GM23248 (cell line): ENCODE data around the gene DIS3L. TPM values are rescaled to one million over a fixed set of nuclear protein-coding genes. Genes with fewer than 3 reads are reported as not detected.
"Not testable (repeated sequence)": the region's sequence is repeated elsewhere in the genome, so short reads cannot be mapped to it uniquely, and the experiment has no call there.

Source experiments
- DNase-seq: peaks from one replicate; pipeline ENCODE4 v3.0.0-alpha.2; 2015
- H2AFZ ChIP-seq: fragments of 200-600 bp; sonication (generic); 2 replicates; pipeline ENCODE4 v1.6.1; 2016; ENCODE audit warnings: antibody characterized with exemption
- H3F3A ChIP-seq: fragments of 200-600 bp; sonication (generic); 2 replicates; pipeline ENCODE4 v1.6.1; 2016; ENCODE audit warnings: mild to moderate bottlenecking, antibody characterized with exemption, mixed run types; ENCODE audit not compliant: insufficient read depth
- H3K27ac ChIP-seq: fragments of 200-600 bp; sonication (generic); 2 replicates; pipeline ENCODE4 v1.5.1; 2016; ENCODE audit warnings: mild to moderate bottlenecking
- H3K27me3 ChIP-seq: fragments of 200-600 bp; sonication (generic); replicated peaks from 2 replicates; pipeline ENCODE4 v1.6.1; 2016; ENCODE audit warnings: mild to moderate bottlenecking; ENCODE audit not compliant: insufficient read depth
- H3K36me3 ChIP-seq: fragments of 200-600 bp; sonication (generic); 2 replicates; pipeline ENCODE4 v1.6.1; 2016; ENCODE audit warnings: low read depth, mild to moderate bottlenecking
- H3K4me1 ChIP-seq: fragments of 200-600 bp; sonication (generic); 2 replicates; pipeline ENCODE4 v1.6.1; 2016; ENCODE audit warnings: mild to moderate bottlenecking; ENCODE audit not compliant: insufficient read depth
- H3K4me2 ChIP-seq: fragments of 200-600 bp; sonication (generic); one replicate; pipeline ENCODE4 v1.6.1; 2016; ENCODE audit warnings: mild to moderate bottlenecking; ENCODE audit not compliant: unreplicated experiment
- H3K4me3 ChIP-seq: fragments of 200-600 bp; sonication (generic); 2 replicates; pipeline ENCODE4 v1.5.1; 2016; ENCODE audit warnings: mild to moderate bottlenecking
- H3K79me2 ChIP-seq: fragments of 200-600 bp; sonication (generic); 2 replicates; pipeline ENCODE4 v1.6.1; 2016; ENCODE audit warnings: mild to moderate bottlenecking; ENCODE audit not compliant: insufficient read depth
- H3K9ac ChIP-seq: fragments of 200-600 bp; sonication (generic); 2 replicates; pipeline ENCODE4 v1.6.1; 2016; ENCODE audit warnings: mild to moderate bottlenecking
- H3K9me2 ChIP-seq: fragments of 200-600 bp; sonication (generic); 2 replicates; pipeline ENCODE4 v1.6.1; 2016; ENCODE audit warnings: mixed run types, mild to moderate bottlenecking, moderate library complexity; ENCODE audit not compliant: insufficient read depth
- H3K9me3 ChIP-seq: fragments of 200-600 bp; sonication (generic); one replicate; pipeline ENCODE4 v1.6.1; 2017; ENCODE audit warnings: low read depth
- H4K20me1 ChIP-seq: fragments of 200-600 bp; sonication (generic); 2 replicates; pipeline ENCODE4 v1.6.0; 2016; ENCODE audit not compliant: insufficient read depth
- EZH2 ChIP-seq: fragments of 200-600 bp; sonication (generic); IDR thresholded peaks from 2 replicates; pipeline ENCODE4 v1.6.1; 2018; ENCODE audit warnings: antibody characterized with exemption, mild to moderate bottlenecking; ENCODE audit not compliant: insufficient read depth, poor library complexity, severe bottlenecking
- EZH2phosphoT487 ChIP-seq: fragments of 200-600 bp; sonication (generic); IDR thresholded peaks from 2 replicates; pipeline ENCODE4 v1.6.1; 2018; ENCODE audit warnings: antibody characterized with exemption, moderate library complexity, mild to moderate bottlenecking, low read depth; ENCODE audit not compliant: insufficient read depth
- WGBS, 2 experiments: methylation state at CpG; one replicate each; pipeline ENCODE4 v1.1.6; 2015 to 2017; ENCODE audit warnings: low lambda C conversion rate in 2 of 2, low coverage in 1 of 2; ENCODE audit errors: missing lambda C conversion rate in 2 of 2; 5-methylcytosine and 5-hydroxymethylcytosine counted together
- in situ Hi-C: fragments of 300-500 bp; cut with MboI; formaldehyde crosslinking; loops from 2 replicates; pipeline ENCODE4 v1.15.0; 2020
- polyA plus RNA-seq: library from polyadenylated mRNA; unstranded; fragments of >200 nt; fragmentation: Nextera tagmentation; extraction: Ambion mirVana; gene quantifications from 2 replicates; pipeline ENCODE4 v1.2.1, GENCODE V29; 2016
- small RNA-seq: library from RNA; depleted of rRNA; stranded (forward); fragments of <200 nt; gene quantifications from one replicate; pipeline ENCODE3, GENCODE V24; 2014; ENCODE audit warnings: low read depth, low replicate concordance
- total RNA-seq: library from RNA; depleted of rRNA; stranded (reverse); fragments of >200 nt; shearing (Covaris generic); gene quantifications from 2 replicates; pipeline ENCODE4 v1.2.3, GENCODE V29; 2014; rRNA removed

Gene DIS3L
- total and polyA plus RNA-seq, 2 experiments from 2014 or later, result 15.6 to 23.7 TPM

GRCh38 chr15:66378814-66379430, 85.6 kb downstream of the DIS3L start:
- no peaks in the 10 kb centered on the region for H3K27me3 ChIP-seq
- DNase-seq, result no peak
- H3K4me2 ChIP-seq, result no peak overlapping the region
- no peak overlapping the region for H3K9ac ChIP-seq
- H4K20me1 ChIP-seq, result no peaks in the 10 kb centered on the region
- H2AFZ ChIP-seq, result no peak overlapping the region
- H3F3A ChIP-seq, result no peaks in the 10 kb centered on the region
- no peaks in the 10 kb centered on the region for H3K4me1 ChIP-seq
- H3K36me3 ChIP-seq, result no peaks in the 10 kb centered on the region
- no peaks in the 10 kb centered on the region for H3K9me2 ChIP-seq
- no peak overlapping the region for H3K4me3 ChIP-seq
- TF ChIP-seq EZH2, result no peak
- TF ChIP-seq EZH2phosphoT487, result no peak
- H3K79me2 ChIP-seq, result no peaks in the 10 kb centered on the region
- H3K9me3 ChIP-seq, result no peaks in the 10 kb centered on the region
- in situ Hi-C loops, result no loop called here
- 59 to 60% methylated on average over 7 of the region's 7 CpGs for WGBS, 2 experiments
- no peak overlapping the region for H3K27ac ChIP-seq

GRCh38 chr15:66381376-66381775, 88.0 kb downstream of the DIS3L start:
- H4K20me1 ChIP-seq, H3K9ac ChIP-seq, H3K9me3 ChIP-seq, H3K27me3 ChIP-seq, H2AFZ ChIP-seq, H3K36me3 ChIP-seq, H3K4me1 ChIP-seq, H3K9me2 ChIP-seq, H3F3A ChIP-seq, in situ Hi-C loops, H3K4me2 ChIP-seq, H3K27ac ChIP-seq, H3K4me3 ChIP-seq: not testable (repeated sequence)
- DNase-seq, result peak; percentile 25
- 94 to 98% methylated on average over 2 of the region's 2 CpGs for WGBS, 2 experiments
- peaks cover 14% of the 10 kb centered on the region; the same call in 1 of the 2 replicates for H3K79me2 ChIP-seq

Small RNAs within 50 kb of the gene (small RNA-seq; reads per million reads assigned to genes)
- not detected for gene RF00019
- gene SCARNA14, result 0.62 reads per million, percentile 11 among the genes with 10 or more reads in this experiment

Other genes with a start within 250 kb of the DIS3L start
- not detected in 2 replicates for gene MEGF11, start 39.8 kb upstream of the DIS3L start, total RNA-seq
- 0.14 and 0.23 TPM in 2 replicates for gene MEGF11, start 39.8 kb upstream of the DIS3L start, polyA plus RNA-seq
- 4.6 and 7.1 TPM in 2 replicates for gene TIPIN, start 63.1 kb downstream of the DIS3L start, total RNA-seq
- 9.6 and 10.2 TPM in 2 replicates for gene TIPIN, start 63.1 kb downstream of the DIS3L start, polyA plus RNA-seq
- 52.9 and 56.2 TPM in 2 replicates for gene MAP2K1, start 93.3 kb downstream of the DIS3L start, total RNA-seq
- 55.7 and 56.9 TPM in 2 replicates for gene MAP2K1, start 93.3 kb downstream of the DIS3L start, polyA plus RNA-seq
- 5.3 and 17.6 TPM in 2 replicates for gene SNAPC5, start 204.2 kb downstream of the DIS3L start, total RNA-seq
- gene SNAPC5, start 204.2 kb downstream of the DIS3L start, polyA plus RNA-seq, result 22.0 and 23.2 TPM in 2 replicates
- 3,244 and 3,721 TPM in 2 replicates for gene RPL4, start 211.3 kb downstream of the DIS3L start, total RNA-seq
- gene RPL4, start 211.3 kb downstream of the DIS3L start, polyA plus RNA-seq, result 915 and 943 TPM in 2 replicates
- 20.6 and 31.5 TPM in 2 replicates for gene ZWILCH, start 211.8 kb downstream of the DIS3L start, total RNA-seq
- 20.7 and 23.9 TPM in 2 replicates for gene ZWILCH, start 211.8 kb downstream of the DIS3L start, polyA plus RNA-seq